ENCODE results near the gene MARCKSL1. TPM values are rescaled to one million over a fixed set of nuclear protein-coding genes. Genes with fewer than 3 reads are reported as not detected.

The MARCKSL1 gene
- total and polyA plus RNA-seq, 2 of the 8 experiments (the other 6 are each of a cell fraction or from before 2014, with no cell fraction given) = 536 to 558 TPM

GRCh38 chr1:32333251-32333963 lies 2.6 kb downstream of the MARCKSL1 start:
- Histone ChIP-seq H3K79me2 (ENCODE audit: control insufficient read depth in 1 of 2, insufficient read depth in 2 of 2, low read length in 2 of 2) (peaks cover 4 to 21% of the 10 kb centered on the region in 2 experiments; a peak in 3 of 4 replicates), H3K23ac (ENCODE audit: insufficient read length) (no peak overlapping the region), H4K91ac (replicated peaks; ENCODE audit: insufficient read length, low read length) (no peak overlapping the region), H4K5ac (ENCODE audit: insufficient read length, low read depth, low read length) (no peak overlapping the region), H3K9me3 (ENCODE audit: insufficient read depth in 2 of 2, low read depth in 1 of 2, low read length in 1 of 2) (no peaks in the 10 kb centered on the region), H2AK5ac (ENCODE audit: low read depth, low read length) (no peak overlapping the region), H3K27ac (ENCODE audit: low read depth, low read length) (no peak overlapping the region), H3K18ac (ENCODE audit: extremely low read depth, low read length) (no peak overlapping the region), H4K8ac (ENCODE audit: extremely low read depth, insufficient read depth, low read length) (no peak overlapping the region), H2BK5ac (ENCODE audit: low read depth, low read length) (no peak overlapping the region), H3K23me2 (ENCODE audit: low read depth, low read length) (peaks cover 10% of the 10 kb centered on the region; the same call in 1 of the 2 replicates), H3K27me3 (replicated peaks in 1 of 4; ENCODE audit: control insufficient read depth in 3 of 4, extremely low read depth in 1 of 4, insufficient read depth in 3 of 4, low read length in 3 of 4) (peaks cover 0 to 7% (median 2%) of the 10 kb centered on the region in 4 experiments; a peak in 4 of 7 replicates), H2BK120ac (replicated peaks; ENCODE audit: low read depth, low read length) (no peak overlapping the region), H3K4me3 (ENCODE audit: extremely low read depth in 1 of 4, insufficient read depth in 2 of 4, low read depth in 3 of 4, low read length in 4 of 4) (peak overlapping the region in 1 of 4 experiments; percentile 93; a peak in 2 of 8 replicates), H2BK20ac (ENCODE audit: low read length) (no peak overlapping the region), H2BK12ac (ENCODE audit: low read depth, low read length) (no peak overlapping the region), H3K4me2 (ENCODE audit: insufficient read depth in 1 of 2, low read depth in 2 of 2, low read length in 2 of 2) (peak overlapping the region; percentile 83 to 93; a peak in 2 of 4 replicates), H2BK15ac (ENCODE audit: low read length) (no peak overlapping the region), H3K9ac (replicated peaks in 1 of 4; ENCODE audit: extremely low read depth in 1 of 4, low read depth in 3 of 4, low read length in 3 of 4) (no peak overlapping the region), H3K36me3 (ENCODE audit: control insufficient read depth in 2 of 4, insufficient read depth in 4 of 4, low read length in 3 of 4) (peaks cover 12 to 65% (median 25%) of the 10 kb centered on the region in 4 experiments; a peak in 7 of 8 replicates), H3K4me1 (replicated peaks in 1 of 4; ENCODE audit: control insufficient read depth in 3 of 4, insufficient read depth in 4 of 4, low read length in 3 of 4) (peaks cover 5 to 34% (median 25%) of the 10 kb centered on the region in 4 experiments), H3K14ac (ENCODE audit: insufficient read length) (no peak overlapping the region), H3K56ac (replicated peaks; ENCODE audit: insufficient read length, low read depth, low read length) (no peak overlapping the region), H3K79me1 (ENCODE audit: low read depth, low read length) (peaks cover 2% of the 10 kb centered on the region; the same call in 1 of the 2 replicates), H4K20me1 (replicated peaks in 1 of 2; ENCODE audit: control insufficient read depth in 1 of 2, insufficient read depth in 2 of 2, low read length in 2 of 2) (peaks cover 9 to 18% of the 10 kb centered on the region in 2 experiments), H2AFZ (ENCODE audit: low read length) (no peak overlapping the region), H3K4ac (replicated peaks; ENCODE audit: insufficient read length, low read depth, low read length) (no peak overlapping the region)
- CTCF ChIA-PET (ENCODE audit: partially characterized antibody) = interaction anchor here (0.8 to 3.6 kb wide), 10 partner anchors 10 to 118 kb away, joined by 3 to 14 read pairs (median 4); partner anchors contain the start of genes FAM229A and TSSK3
- TF ChIP-seq SP2 (IDR thresholded peaks at IDR 0.05; ENCODE audit: low read length) (no peak), POLR2A (IDR thresholded peaks at IDR 0.05; ENCODE audit: control extremely low read depth in 1 of 2, low read depth in 2 of 2, low read length in 2 of 2) (peak in 1 of 2 experiments; percentile 70; a peak in 2 of 3 replicates), POLR2AphosphoS5 (IDR thresholded peaks at IDR 0.05; ENCODE audit: low read depth, low read length) (peak; percentile 81; the same call in 1 of the 2 replicates)
- POLR2A ChIA-PET (ENCODE audit: partially characterized antibody) = interaction anchor here (0.6 to 13.4 kb wide), 37 partner anchors 12 to 330 kb away, joined by 3 to 321 read pairs (median 5); partner anchors contain the start of genes BSDC1, CCDC28B, EIF3I and FAM167B
- DNase-seq (ENCODE audit: low read depth in 1 of 2, low spot score in 2 of 2) (no peak), FAIRE-seq (no peak)
- 89% methylated on average over 3 of the region's 3 CpGs; no CpG with 5 or more reads in 1 of the 2 experiments for WGBS, 2 experiments (ENCODE audit: extremely low coverage in 1 of 2, insufficient coverage in 1 of 2, insufficient read length in 1 of 2, insufficient replicate concordance in 2 of 2, low coverage in 1 of 2, low lambda C conversion rate in 2 of 2, missing lambda C conversion rate in 1 of 2)

Measured in H1 (cell line).